Stimulated activated CD8-positive, alpha-beta memory T cell treated with anti-CD3 and anti-CD28 coated beads, Interleukin-15, amount 100 ng/mL, for 24 hours (primary cell): ENCODE results near the gene CENPV.
"Not testable (repeated sequence)": the region's sequence is repeated elsewhere in the genome, so short reads cannot be mapped to it uniquely, and the experiment has no call there.

Source experiments
- DNase-seq: peaks from one replicate; pipeline ENCODE4 v3.0.0-alpha.2; 2020; ENCODE audit warnings: low read depth

Gene CENPV

GRCh38 chr17:16312061-16312460 is 41.2 kb downstream of the CENPV start:
- not testable (repeated sequence) for DNase-seq

- DNase-seq, result no peak
Observed at GRCh38 chr17:16306211-16306610, 47.1 kb downstream of the CENPV start.

- DNase-seq, result no peak
Observed at GRCh38 chr17:16304830-16305229, 48.4 kb downstream of the CENPV start.

- no peak for DNase-seq
Observed at GRCh38 chr17:16302856-16303255, 50.4 kb downstream of the CENPV start.

- DNase-seq, result no peak
Observed at GRCh38 chr17:16301963-16302855, 51.1 kb downstream of the CENPV start.

- no peak for DNase-seq
Observed at GRCh38 chr17:16300554-16300953, 52.7 kb downstream of the CENPV start.

GRCh38 chr17:16298140-16298662 is 55.1 kb downstream of the CENPV start:
- no peak for DNase-seq

- no peak for DNase-seq
Observed at GRCh38 chr17:16297367-16298139, 55.7 kb downstream of the CENPV start.

- DNase-seq, result not testable (repeated sequence)
Observed at GRCh38 chr17:16296072-16296471, 57.2 kb downstream of the CENPV start.

- DNase-seq, result no peak
Observed at GRCh38 chr17:16294560-16294959, 58.7 kb downstream of the CENPV start.

GRCh38 chr17:16293931-16294330 is 59.3 kb downstream of the CENPV start:
- DNase-seq, result no peak
